Activated CD8-positive, alpha-beta memory T cell treated with anti-CD3 and anti-CD28 coated beads for 4 hours (primary cell): ENCODE data around the gene CSNK2A1.
"Not testable (repeated sequence)": the region's sequence is repeated elsewhere in the genome, so short reads cannot be mapped to it uniquely, and the experiment has no call there.

ENCODE experiments used
- DNase-seq, 2 donors: peaks; one replicate each; pipeline ENCODE4 v3.0.0-alpha.2; 2020; ENCODE audit warnings: low read depth in 2 of 2

CSNK2A1 gene

DNA sequence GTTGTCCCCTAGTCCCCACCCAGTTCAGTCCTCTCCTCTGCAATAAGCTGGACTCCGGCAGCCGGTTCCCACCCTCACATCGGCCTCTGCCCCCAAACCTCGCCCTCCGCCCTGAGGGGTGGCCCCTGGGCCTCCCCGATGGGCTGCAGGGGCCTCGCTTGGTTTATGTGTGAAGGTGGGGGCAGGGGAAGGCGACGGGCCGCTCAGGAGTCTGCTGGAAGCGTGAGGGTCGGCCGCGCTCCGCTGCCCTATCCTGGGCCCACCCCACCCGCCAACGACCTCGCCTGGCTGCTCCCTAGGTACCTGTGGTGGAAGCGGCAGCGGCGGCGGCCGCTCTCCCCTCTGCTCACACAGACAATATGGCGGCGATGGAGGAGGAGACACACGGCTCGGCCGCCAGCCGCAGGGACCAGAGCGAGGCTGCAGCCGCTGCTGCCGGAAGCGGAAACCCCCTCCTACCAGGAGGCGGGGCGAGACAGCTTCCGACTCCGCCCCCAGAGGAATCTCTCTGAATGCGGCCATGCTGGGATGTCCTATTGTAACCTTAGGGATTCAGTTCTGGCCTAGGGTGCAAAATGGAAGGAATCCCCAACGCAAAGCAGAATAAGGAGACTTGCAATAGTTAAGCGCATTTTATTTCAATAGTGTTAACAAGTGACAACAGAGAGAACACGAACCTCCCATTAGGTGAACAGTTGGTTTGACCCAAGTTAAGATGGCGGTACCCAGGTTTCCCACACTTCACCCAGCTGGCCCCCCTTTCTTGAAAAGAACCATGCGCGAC, at the start of gene CSNK2A1:
TSS of gene CSNK2A1 (minus strand) at position 422 of the 784 bp plus-strand sequence. CDS start 35,239 bp downstream, outside the sequence.
- peak; percentile 89 to 90 for DNase-seq

DNA sequence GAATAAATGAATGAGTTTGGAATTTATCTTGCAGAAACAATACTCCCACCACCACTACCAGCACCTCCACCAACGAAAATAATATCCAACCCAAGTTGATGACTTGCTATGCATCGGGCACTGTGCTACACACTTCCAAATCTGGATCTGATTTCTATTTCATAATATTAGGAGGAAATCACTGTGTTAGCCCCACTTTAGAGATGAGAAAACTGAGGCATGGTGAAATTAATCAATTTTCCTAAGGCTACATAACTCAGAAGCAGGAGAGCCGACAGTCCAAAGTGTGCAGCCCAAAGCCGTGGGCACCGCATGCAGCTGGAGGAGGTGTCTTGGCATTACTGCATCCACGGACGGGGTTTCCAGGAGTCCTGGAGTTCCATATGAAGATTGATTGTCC, 48.9 kb upstream of the CSNK2A1 start:
- no peak for DNase-seq

DNA sequence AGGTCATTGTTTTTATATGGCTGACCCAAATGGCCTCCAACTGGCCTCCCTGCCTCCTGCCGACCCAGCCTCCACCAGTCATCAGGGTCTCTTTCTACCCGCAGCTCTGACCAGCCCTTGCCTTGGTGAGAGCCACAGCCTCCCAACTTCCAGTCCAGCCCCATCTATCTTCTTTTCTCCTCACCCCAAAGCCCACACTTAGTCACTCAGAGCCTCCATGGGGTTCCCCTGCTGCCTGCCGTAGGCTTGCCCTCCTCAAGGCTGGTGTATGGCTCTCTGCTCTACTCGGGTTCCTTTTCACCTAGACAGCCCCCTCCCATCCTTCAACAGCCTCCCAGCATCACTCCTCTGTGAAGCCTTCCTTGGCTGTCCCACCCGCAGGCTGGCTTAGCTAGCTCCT, 48.4 kb upstream of the CSNK2A1 start:
- no peak for DNase-seq

DNA sequence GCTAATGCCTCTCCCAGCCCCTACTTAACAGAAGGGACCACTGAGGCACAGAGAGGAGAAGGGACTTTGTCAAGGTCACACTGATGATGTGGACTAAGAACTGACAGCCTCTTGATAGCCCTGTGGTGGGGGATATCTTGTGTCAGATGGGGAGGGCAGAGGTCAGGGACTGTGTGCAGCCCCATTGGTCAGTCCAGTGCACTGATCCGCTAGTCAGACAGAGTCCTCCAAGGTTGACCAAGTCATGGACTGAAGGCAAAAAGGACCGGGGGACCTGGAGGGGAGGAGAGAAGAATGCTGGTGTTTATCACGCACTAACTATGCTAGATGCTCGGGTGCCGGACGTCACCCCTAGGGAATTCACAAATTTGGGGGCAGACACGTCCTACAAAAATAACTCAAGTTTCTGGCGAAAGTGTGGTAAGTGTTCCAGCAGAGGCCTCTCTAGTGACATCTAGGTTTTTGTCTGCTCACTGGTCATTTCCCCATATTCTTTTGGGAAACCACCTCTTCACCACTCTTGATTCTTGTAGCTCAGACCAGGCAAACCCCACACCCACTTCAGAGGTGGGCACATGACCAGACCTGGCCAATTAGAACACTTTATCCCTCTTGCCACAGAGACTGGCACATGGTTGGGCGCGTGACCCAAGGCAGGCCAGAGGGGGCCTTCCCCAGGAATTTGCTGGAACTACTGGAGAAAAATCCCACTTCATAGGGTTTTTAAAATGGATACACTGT, 45.5 kb upstream of the CSNK2A1 start:
- no peak for DNase-seq

DNA sequence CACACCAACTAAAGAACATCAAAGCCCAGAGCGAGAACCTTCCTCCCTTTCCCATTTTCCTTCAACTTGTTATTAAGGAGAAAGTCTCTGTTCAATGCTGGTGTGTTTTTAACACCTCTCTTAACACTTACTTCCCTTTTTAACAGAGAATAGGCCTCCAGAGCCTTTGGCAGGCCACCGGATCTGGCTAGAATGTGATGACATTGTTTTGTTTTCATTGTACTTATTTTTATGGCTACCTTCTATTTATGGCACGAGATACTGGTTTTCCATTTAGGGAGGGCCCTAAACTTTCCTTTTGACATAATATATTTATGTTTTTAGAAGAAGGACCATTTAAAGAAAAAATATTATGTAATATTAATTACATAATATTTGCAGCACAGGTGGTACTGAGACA, 44.9 kb upstream of the CSNK2A1 start:
- no peak for DNase-seq

DNA sequence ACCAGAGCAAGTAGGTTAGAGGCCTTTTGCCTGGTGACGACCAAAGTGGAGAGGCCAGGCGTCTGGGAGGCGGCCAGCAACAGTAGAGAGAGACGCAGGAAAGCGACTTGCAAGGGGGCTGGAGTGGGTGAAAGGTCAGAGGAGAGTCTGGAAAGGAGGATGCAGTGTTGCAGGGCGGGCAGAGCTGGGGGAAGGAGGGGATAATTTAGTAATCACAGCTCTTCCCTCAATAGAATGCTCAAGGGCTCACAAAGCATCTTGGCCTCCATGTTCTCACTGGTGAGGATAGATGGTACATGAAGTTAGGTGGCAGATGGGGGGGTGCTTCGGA, 41.3 kb upstream of the CSNK2A1 start:
- no peak for DNase-seq

DNA sequence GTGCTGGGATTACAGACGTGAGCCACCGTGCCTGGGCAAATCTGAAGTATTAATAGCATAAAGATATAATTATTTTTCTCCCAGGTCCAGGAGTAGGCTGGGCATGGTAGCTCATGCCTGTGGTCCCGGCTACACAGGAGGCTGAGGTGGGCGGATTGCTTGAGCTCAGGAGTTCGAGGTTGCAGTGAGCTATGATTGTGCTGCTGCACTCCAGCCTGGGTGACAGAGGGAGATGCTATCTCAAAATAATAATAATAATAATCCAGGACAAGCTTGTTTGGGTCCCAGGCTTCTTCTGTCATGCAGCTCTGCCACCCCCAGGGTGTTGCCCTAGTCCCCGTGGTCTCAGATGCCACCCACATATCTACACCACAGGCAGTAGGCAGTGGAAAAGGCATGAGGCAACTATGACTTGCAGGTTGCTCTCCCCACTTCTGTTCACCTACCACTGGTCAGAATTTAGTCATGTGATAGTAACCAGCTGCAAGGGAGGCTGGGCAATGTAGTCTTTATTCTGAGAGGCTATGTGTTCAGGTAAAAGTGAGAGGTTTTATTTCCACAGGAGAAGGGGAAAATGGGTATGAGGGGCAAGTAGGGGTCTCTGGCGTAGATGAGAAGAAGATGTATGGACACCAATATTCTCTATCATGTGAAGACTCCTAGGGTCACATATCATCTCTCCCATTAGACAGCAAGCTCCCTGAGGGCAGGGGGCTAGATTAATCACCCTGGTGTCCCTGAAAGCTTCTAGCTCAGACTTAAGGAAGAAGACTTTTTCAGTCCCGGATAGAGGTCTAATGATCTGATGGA, 40.8 kb upstream of the CSNK2A1 start:
- no peak for DNase-seq

DNA sequence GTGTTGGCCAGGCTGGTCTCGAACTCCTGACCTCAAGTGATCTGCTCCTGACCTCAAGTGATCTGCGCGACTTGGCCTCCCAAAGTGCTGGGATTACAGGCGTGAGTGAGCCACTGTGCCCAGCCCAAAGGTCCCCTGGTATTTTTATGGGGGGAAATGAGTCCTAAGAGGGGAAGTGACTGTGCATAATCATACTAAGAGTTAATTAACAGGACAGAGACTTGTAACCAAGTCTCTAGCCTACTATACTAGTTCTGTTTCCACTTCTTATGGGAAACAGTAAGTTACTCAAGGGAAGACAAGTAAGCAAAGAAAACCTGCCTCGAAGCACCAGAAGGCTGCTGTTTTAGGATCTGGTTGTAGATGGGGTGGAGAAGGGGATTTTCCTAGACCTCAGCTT, 38.6 kb upstream of the CSNK2A1 start:
- no peak for DNase-seq

DNA sequence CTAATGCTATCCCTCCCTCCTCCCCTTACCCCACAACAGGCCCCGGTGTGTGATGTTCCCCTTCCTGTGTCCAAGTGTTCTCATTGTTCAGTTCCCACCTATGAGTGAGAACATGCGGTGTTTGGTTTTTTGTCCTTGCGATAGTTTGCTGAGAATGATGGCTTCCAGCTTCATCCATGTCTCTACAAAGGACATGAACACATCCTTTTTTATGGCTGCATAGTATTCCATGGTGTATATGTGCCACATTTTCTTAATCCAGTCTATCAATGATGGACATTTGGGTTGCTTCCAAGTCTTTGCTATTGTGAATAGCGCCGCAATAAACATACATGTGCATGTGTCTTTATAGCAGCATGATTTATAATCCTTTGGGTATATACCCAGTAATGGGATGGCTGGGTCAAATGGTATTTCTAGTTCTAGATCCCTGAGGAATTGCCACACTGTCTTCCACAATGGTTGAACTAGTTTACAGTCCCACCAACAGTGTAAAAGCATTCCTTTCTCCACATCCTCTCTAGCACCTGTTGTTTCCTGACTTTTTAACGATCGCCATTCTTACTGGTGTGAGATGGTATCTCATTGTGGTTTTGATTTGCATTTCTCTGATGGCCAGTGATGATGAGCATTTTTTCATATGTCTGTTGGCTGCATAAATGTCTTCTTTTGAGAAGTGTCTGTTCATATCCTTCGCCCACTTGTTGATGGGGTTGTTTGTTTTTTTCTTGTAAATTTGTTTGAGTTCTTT, 35.5 kb upstream of the CSNK2A1 start:
- DNase-seq: not testable (repeated sequence)

DNA sequence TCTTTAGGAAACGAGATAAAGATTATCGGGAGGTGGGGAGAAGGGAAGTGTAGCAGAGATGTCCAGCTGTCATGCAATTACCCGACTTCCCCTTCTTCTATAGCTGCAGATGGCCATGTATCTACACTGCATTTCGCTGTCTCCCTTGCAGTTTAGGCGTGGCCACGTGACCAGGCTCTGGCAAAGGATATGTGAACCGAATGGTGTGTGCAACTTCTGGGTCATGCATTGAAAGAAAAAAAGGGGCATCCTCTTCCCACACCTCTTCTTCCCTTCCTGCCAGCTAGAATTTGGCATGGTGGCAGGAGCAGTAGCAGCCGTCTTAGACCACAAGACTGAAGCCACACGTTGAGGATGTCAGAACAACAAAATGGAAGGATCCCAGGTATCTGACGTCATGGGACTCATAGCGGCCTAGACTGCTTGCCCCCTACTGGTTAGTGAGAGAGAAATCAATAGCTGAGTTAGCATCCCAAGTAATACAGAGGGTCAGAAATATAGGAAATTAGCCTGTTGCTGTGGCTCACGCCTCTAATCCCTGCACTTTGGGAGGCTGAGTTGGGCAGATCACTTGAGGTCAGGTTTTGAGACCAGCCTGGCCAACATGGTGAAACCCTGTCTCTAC, 33.7 kb upstream of the CSNK2A1 start:
- no peak for DNase-seq

DNA sequence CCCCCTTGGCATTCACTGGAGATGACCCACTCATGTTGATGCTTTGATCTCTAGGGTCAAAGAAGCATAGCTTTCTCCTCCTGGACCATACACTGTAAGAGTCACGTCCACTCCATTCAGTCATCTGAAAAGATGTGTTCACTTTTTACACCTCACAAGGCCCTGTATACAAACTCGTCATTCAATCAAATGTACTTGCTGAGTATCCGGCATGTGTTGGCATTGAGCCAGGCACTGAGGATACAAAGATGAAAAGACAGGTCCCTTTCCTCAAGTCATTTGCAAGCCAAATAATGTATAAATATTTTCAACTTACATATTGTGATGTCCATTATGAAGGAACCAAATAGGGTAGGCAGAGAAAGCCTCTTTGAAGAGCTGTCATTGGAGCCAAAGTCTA, 32.6 kb upstream of the CSNK2A1 start:
- DNase-seq: no peak

DNA sequence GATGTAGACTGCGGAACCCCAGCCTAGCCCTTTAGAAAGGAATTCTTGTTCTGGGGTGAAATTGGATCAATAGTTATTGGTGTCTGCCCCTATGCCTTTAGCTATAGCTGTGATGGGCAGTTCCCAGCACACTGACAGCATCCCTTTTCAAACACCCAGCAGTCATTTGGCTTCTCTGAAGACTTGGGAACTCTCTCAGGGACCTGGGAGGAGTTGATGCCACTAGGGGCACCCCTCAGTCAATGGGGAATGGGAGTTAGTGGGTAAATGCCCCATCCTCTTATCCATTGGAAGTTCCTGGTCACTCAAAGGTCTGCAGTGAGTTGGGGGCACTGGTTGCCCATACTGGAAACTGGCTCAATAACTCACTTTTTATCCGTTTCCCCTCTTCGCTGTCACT, 31.6 kb upstream of the CSNK2A1 start:
- no peak for DNase-seq

DNA sequence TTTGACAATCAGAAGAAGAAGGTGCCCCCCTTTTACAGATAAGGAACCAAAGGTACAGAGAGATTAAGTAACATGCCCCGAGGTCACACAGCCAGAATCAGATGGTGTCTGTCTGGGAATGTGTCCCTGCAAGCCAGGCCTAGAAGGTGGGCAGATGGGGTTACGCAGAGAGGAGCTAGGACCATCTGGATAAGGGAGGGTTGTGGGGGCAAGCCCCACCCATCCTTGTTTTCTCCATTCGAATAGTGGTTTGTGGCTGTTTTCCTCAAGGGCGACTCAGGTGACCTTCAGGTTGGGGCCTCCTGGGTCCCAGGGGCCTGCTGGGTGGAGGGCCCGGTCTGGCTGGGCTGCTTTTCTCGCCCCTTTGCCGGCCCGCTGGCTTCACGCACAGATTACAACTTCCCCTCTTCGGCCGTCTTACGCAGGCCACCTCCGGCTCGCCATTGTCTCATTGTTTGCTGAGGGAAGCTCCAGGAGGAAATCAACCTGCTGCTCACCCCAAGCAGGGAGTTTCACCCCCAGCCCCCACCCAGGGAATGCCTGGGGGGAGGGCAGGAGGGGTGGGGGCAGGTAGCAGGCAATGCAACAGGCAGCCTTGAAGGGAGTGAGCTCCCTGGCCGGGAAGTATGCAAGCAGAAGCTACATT, 30.8 kb upstream of the CSNK2A1 start:
- DNase-seq: no peak

DNA sequence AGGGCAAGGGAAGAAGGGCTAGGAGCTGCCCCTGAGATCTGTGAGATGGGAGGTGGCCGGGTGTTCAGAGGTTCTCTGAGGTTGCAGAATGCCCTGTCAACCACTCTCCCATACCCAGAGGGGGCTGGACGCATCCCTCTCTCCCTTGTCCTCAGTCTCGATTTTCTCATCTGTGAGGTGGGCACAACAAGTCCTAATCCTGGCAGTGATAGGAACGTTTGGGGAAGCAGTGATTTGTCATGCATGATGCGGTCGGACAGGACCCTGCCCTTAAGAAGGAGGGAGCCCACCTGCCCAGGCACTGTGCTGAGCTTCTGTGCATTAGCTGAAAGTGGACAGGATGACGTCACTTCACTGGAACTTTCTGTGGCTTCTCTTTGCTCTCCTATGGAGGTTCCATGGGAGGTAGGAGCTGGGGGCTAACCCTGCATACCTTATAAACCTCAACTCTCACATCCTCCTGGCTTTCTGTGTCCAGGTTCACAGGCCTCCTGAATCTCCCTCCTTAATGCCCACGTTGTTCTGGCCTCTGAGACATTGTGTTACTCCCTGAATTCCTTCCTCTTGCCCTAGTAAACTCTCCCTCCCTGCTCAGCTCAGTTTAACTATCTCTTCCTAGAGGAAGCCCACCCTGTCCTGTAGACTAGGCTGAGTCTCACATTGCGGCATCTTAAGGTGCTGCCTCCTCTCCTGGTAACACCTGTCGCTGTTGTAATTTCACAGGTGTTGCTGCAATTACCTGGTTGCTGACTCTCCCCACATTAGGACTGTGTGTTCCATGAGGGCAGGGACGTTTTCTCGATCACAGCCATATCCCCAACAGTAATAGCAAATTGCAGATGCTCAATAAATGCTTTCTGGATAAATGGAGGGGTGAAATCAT, 30.1 kb upstream of the CSNK2A1 start:
- no peak for DNase-seq

DNA sequence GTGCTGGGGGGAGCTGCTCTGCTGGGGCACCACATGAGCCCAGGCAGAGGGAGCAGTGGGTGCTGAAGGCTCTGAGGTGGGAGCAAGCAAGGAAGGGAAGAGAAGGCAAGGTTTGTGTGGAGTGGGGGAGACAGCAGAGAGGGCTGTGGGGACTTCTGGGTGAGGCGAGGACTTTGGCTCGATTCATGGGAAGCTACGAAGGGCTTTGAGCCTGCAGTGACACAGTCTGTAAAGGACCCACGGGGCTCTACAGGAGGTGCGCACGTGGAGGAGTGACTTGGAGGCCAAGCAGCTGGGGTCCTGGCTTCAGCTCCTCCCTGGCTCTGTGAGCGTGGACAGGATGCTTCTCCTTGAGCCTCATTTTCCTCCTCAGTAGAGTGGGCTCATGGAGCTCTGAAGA, 29.1 kb upstream of the CSNK2A1 start:
- no peak for DNase-seq

DNA sequence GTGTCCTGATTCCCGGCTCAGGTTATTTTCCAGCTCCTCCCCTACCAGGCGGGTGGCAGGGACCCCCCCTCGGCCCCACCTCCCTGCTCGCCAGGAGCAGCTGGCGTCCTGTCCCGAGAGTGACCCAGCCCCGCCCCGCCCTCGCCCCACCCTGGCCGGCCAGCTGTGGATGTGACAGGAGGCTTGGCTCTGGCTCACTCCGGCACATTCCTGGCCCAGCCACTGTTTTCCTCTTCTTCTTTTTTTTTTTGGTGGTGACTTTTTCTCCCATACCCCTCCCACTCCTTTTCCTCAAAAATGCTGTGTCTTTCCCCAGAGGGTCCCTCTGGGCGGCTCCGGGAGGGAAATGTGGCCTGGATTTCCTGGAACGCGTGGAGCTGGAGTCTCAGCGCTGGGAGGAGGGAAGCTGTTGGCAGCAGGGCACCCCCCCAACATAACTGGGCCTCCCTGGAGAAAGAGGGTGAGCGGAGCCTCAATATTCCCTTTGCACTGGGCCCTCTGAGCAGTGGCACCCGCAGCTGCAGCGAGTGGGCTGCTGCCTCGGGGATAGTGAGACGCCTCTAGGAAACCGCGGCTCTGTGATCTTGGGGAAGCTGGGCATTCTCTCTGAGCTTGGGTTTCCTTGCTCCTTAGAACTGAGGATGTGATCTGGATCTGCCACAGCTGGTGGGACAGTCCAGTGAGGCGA, 28.3 kb upstream of the CSNK2A1 start:
- no peak for DNase-seq

DNA sequence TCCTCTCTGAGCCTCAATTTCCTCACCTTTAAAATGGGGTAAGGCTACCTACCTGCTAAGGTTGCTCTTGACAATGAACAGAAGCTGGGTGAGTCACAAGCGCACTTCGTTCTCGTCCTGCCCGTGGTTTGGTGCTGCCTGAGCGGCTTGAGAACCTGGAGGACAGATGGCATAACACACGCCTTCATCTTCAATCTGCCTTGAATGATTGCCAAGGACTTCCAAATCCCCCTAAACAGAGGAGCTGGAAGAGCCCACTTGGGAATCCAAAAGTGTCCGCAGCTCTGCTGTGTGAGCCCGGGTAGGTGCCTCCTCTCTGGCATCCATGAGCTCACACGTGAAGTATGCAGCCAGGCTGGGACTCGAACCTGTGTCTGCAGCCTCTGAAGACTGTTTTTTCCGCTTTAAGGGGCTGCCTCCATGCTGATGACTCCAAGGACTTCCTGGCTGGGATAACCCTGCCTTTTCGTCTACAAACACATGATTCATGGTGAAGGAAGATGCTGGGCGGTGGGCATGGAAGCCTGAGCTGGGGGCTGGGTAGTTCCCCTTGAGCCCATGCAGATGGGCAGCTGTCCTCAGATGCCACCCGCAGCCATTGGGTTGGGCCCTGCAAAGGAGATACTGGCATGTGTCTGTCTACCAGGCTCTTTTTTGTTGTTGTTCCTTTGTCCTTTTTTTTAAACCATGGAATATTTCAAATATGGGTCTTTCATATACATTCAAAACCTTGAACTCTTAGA, 25.3 kb upstream of the CSNK2A1 start:
- no peak for DNase-seq

DNA sequence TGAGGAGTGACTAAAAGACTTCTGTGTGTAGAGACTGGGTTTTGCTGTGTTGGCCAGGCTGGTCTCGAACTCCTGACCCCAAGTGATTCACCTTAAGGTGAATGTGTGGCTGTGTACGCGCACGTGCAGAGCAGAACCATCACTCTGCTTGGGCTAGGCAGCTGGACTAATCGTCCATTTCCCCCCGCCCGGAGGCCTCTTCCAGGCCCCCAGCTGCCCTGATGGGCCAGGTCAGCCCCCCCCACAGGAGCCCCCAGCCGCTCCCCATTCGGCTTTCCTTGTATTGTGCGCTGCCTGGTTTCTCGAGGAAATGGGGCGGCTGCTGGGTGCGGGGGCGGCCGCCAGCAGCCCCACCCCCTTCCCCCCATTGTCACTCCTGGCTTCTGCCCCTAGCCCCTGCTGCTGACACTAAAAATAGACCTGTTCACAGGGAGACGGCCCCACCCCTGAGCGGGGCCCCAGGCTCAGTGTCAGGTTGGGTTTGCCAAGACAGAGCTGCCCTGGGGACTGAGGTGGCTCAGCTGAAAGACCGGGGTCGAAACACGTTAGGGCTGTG, 24.6 kb upstream of the CSNK2A1 start:
- no peak for DNase-seq
